Subcutaneous abdominal adipose tissue (tissue), 5 donors: Measurements from ENCODE around the gene SIRPB2.
"Not testable (repeated sequence)": the region's sequence is repeated elsewhere in the genome, so short reads cannot be mapped to it uniquely, and the experiment has no call there.

Experiments used
- H3K27ac ChIP-seq: one replicate; pipeline ENCODE4 v1.7.0; 2013; ENCODE audit warnings: low read depth, mild to moderate bottlenecking, inconsistent platforms, low read length, moderate library complexity
- H3K27me3 ChIP-seq, 5 donors: one replicate each; pipeline ENCODE4 v1.7.0; 2013; ENCODE audit warnings: low read length in 5 of 5, inconsistent platforms in 1 of 5; ENCODE audit not compliant: control insufficient read depth in 5 of 5, insufficient read depth in 4 of 5
- H3K36me3 ChIP-seq, 5 donors: one replicate each; pipeline ENCODE4 v1.7.0; 2013; ENCODE audit warnings: low read length in 5 of 5; ENCODE audit not compliant: control insufficient read depth in 5 of 5, insufficient read depth in 5 of 5
- H3K4me1 ChIP-seq, 5 donors: one replicate each; pipeline ENCODE4 v1.7.0; 2013; ENCODE audit warnings: low read length in 5 of 5, mild to moderate bottlenecking in 3 of 5, moderate library complexity in 1 of 5; ENCODE audit not compliant: control insufficient read depth in 5 of 5, insufficient read depth in 5 of 5
- H3K4me3 ChIP-seq, 5 donors: one replicate each; pipeline ENCODE4 v1.7.0; 2013; ENCODE audit warnings: low read length in 5 of 5, low read depth in 1 of 5
- H3K9ac ChIP-seq, 5 donors: one replicate each; pipeline ENCODE4 v1.7.0; 2013; ENCODE audit warnings: low read length in 5 of 5, mild to moderate bottlenecking in 4 of 5, moderate library complexity in 3 of 5
- H3K9me3 ChIP-seq, 5 donors: one replicate each; pipeline ENCODE4 v1.7.0; 2013; ENCODE audit warnings: low read length in 5 of 5; ENCODE audit not compliant: control insufficient read depth in 5 of 5
- donor health status: healthy.
- donor health status: healthy.
- donor health status: healthy.
- donor health status: healthy.
- donor health status: healthy.

SIRPB2 gene

DNA sequence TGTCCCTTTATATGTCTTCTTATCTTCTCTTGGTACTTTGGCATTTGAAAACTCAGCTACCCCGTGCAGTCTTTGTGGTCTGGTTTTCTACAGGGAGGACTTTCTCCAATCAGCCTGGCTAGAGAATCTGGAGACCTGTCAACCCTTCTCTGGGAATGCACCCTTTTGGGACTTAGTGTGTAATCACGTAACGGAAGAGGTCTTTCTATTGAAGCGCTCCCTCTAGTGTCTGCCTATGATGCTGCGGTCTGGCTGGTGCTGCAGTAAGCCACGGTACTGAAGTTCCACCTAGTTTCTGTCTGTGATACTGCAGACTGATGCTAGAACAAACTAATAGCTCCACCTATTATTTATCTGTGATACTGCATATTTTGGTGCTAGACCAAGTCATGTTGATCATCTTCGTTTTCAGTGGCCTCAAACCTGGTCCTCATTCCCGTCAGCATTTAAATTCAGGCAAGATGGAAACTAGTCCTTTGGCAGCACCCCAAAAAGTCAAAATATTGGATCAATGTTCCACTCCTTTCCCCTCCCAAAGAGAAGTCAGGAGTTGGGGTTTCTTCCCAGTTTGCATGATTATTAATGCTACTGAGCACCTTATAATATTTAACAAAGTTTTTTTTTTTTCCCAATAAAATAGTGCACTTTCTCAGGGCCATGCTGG is 12.5 kb upstream of the SIRPB2 start:
- H3K4me1 ChIP-seq = no peaks in the 10 kb centered on the region
- H3K36me3 ChIP-seq = no peaks in the 10 kb centered on the region
- H3K27me3 ChIP-seq = peaks cover 0 to 4% (median 0%) of the 10 kb centered on the region in 5 donors
- H3K9ac ChIP-seq = no peak overlapping the region
- H3K9me3 ChIP-seq = no peaks in the 10 kb centered on the region
- H3K4me3 ChIP-seq = no peak overlapping the region
- H3K27ac ChIP-seq = no peak overlapping the region

GRCh38 chr20:1500496-1500895 is 9.3 kb upstream of the SIRPB2 start:
- H3K4me1 ChIP-seq = no peaks in the 10 kb centered on the region

DNA sequence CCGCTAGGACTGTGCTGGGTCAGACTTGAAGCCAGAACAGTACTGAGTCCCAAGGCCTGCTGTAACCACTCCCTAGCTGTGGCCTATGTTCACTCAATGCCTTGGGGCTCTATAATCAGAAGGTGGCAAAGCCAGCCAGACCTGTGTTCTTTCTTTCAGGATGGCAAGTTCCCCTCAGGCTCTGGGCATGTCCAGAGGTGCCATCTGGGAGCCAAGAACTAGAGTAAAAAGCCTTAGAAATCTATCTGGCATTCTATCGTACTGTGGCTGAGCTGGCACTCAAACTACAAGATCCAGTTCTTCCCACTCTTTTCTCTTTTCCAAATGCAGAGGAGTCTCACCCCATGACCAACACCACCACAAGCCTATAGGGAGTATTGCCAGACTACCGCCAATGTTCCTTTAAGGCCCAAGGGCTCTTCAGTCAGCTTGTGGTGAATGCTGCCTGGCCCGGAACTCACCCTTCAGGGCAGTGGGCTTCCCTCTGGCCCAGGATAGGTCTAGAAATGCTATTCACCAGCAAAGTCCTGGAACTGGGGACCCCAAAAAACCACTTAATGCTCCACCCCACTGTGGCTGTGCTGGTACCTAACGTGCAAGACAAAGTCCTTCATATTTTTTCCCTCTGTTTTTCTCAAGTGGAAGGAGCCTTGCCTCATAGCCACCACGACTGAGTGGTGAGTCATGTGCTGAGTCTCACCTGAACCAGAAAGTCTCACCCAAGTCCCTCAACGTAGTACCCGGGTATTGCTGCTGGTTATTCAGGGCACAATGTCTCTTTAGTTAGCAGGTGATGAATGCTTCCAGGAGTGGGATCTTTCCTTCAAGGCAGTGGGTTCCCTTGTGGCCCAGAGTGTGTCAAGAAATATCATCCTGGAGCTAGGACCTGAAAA is 8.6 kb upstream of the SIRPB2 start:
- Histone ChIP-seq H3K4me1 (no peaks in the 10 kb centered on the region), H3K36me3 (no peaks in the 10 kb centered on the region), H3K4me3 (no peak overlapping the region), H3K27ac (no peak overlapping the region), H3K9ac (no peak overlapping the region), H3K9me3 (no peaks in the 10 kb centered on the region), H3K27me3 (peaks cover 0 to 4% (median 0%) of the 10 kb centered on the region in 5 donors)

More at GRCh38 chr20:1500496-1500895, 9.3 kb upstream of the SIRPB2 start:
- no peaks in the 10 kb centered on the region for H3K9me3 ChIP-seq
- H3K27me3 ChIP-seq = peaks cover 0 to 4% (median 0%) of the 10 kb centered on the region in 5 donors
- no peak overlapping the region for H3K9ac ChIP-seq
- H3K4me3 ChIP-seq = no peak overlapping the region
- no peak overlapping the region for H3K27ac ChIP-seq
- H3K36me3 ChIP-seq = no peaks in the 10 kb centered on the region

DNA sequence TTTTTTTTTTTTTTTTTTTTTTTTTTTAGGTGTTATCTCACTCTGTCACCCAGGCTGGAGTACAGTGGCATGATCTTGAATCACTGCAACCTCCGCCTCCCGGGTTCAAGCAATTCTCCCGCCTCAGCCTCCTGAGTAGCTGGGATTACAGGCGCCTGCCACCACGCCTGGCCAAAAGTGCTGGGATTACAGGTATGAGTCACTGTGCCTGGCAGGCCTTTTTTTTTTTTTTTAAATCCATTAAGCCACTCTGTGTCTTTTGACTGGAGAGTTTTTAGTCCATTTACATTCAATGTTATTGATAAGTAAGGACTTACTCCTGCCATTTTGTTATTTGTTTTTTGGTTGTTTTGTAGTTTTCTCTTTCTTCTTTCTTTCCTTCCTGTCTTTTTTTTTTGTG is 6.2 kb upstream of the SIRPB2 start:
- not testable (repeated sequence) for H3K36me3 ChIP-seq, H3K9me3 ChIP-seq, H3K9ac ChIP-seq, H3K27ac ChIP-seq, H3K27me3 ChIP-seq, H3K4me3 ChIP-seq
- peaks cover 0 to 11% (median 0%) of the 10 kb centered on the region in 5 donors for H3K4me1 ChIP-seq

- Histone ChIP-seq H3K4me3 (no peak overlapping the region), H3K9ac (no peak overlapping the region)
Measured at GRCh38 chr20:1496930-1497329, 5.7 kb upstream of the SIRPB2 start.

DNA sequence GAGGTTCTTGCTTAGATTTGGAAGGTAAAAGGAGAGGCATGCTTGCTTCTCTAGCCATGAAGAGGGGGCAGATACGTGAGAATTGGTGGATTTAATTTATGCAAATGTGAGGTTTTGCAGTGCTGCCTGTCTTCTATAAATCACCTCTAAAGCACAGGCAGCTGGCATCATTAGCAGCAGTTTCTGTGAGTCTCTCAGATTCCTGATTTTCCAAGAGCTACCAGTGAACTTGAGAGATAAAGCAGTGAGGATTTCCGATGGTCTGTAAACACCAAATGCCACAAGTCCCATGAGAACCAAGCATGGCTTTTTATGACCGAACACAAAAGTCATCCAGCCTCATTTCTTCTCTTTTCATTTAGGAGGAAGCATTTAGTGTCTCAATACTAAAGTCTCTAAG is 3.2 kb upstream of the SIRPB2 start:
- Histone ChIP-seq H3K27ac (no peak overlapping the region), H3K9me3 (peaks cover 0 to 2% (median 0%) of the 10 kb centered on the region in 5 donors), H3K36me3 (no peaks in the 10 kb centered on the region), H3K4me1 (peaks cover 0 to 32% (median 0%) of the 10 kb centered on the region in 5 donors), H3K27me3 (peaks cover 0 to under 1% (median 0%) of the 10 kb centered on the region in 5 donors), H3K9ac (no peak overlapping the region), H3K4me3 (no peak overlapping the region)

More at GRCh38 chr20:1496930-1497329, 5.7 kb upstream of the SIRPB2 start:
- Histone ChIP-seq H3K9me3 (peaks cover 0 to 2% (median 0%) of the 10 kb centered on the region in 5 donors), H3K36me3 (no peaks in the 10 kb centered on the region), H3K27me3 (peaks cover 0 to 4% (median 0%) of the 10 kb centered on the region in 5 donors), H3K27ac (no peak overlapping the region), H3K4me1 (peaks cover 0 to 16% (median 0%) of the 10 kb centered on the region in 5 donors)

GRCh38 chr20:1493536-1493935 is 2.3 kb upstream of the SIRPB2 start:
- H3K9ac ChIP-seq = no peak overlapping the region
- peaks cover 0 to 2% (median 0%) of the 10 kb centered on the region in 5 donors for H3K9me3 ChIP-seq
- no peak overlapping the region for H3K4me3 ChIP-seq
- no peaks in the 10 kb centered on the region for H3K36me3 ChIP-seq
- H3K27me3 ChIP-seq = peaks cover 0 to 2% (median 0%) of the 10 kb centered on the region in 5 donors
- H3K4me1 ChIP-seq = peaks cover 0 to 32% (median 0%) of the 10 kb centered on the region in 5 donors
- no peak overlapping the region for H3K27ac ChIP-seq

GRCh38 chr20:1491860-1492642 is 831 bp upstream of the SIRPB2 start:
- H3K9me3 ChIP-seq = peaks cover 0 to 4% (median 0%) of the 10 kb centered on the region in 5 donors
- peaks cover 0 to 2% (median 0%) of the 10 kb centered on the region in 5 donors for H3K27me3 ChIP-seq
- H3K4me1 ChIP-seq = peaks cover 0 to 32% (median 0%) of the 10 kb centered on the region in 5 donors
- H3K9ac ChIP-seq = no peak overlapping the region
- peak overlapping the region in 1 of 5 donors; percentile 50 for H3K4me3 ChIP-seq
- H3K36me3 ChIP-seq = no peaks in the 10 kb centered on the region
- peak overlapping the region; percentile 4 for H3K27ac ChIP-seq

DNA sequence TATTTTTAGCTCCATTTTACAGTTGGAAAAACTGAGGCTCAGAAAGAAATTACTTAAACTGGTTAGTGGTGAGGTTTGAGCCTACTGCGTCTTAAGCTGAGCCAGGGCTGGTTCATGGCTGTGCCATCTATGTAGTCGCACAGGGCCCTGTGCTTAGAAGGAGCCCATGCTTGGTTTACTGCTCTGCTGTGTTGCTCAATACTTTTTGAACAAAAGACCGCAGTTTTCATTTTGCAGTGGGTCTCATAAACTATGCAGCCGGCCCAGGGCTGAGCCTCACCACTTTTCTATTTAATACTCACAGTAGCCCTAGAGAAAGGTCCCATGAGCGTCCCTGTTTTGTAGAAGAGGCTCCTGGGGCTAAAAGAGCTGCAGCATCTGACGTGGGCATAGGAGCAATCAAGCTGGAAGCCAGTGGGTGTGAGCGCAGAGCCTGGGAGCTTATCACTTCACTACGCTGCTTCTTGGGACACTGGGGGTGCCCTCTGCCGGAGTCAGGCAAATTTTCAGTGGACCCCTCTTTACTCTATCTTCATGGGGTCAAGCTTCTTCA is 501 bp downstream of the SIRPB2 start:
- Histone ChIP-seq H3K27ac (peak overlapping the region; percentile 20), H3K4me1 (peaks cover 0 to 32% (median 0%) of the 10 kb centered on the region in 5 donors), H3K4me3 (peak overlapping the region in 4 of 5 donors; percentile 22 to 53 (median 44)), H3K36me3 (no peaks in the 10 kb centered on the region), H3K9me3 (peaks cover 0 to 4% (median 0%) of the 10 kb centered on the region in 5 donors), H3K9ac (peak overlapping the region in 2 of 5 donors; percentile 21 to 65), H3K27me3 (peaks cover 0 to 2% (median 0%) of the 10 kb centered on the region in 5 donors)
